ENCODE results near the gene PRIM1. TPM values are rescaled to one million over a fixed set of nuclear protein-coding genes. Genes with fewer than 3 reads are reported as not detected.

The PRIM1 gene
- total and polyA plus RNA-seq, 2 of the 8 experiments (the other 6 are each of a cell fraction or from before 2014, with no cell fraction given) = 52.4 to 61.9 TPM

DNA sequence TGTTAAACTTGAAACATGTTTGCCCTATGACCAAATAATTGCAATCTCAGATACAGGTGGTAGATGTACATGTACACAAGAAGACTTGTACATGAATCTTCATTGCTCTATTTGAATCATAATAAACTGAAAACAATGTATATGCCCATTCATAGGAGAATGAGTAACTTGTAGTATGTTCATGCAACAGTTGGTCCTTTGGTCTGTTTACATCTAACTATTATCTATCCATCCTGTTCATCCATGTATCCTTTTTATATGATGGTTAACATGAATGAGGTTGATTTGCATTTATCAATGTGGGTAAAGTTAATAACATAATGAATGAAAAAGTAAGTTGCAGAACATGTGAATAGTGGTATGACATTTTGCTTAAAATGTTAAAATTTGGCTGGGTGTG, 48.1 kb upstream of the PRIM1 start:
- Histone ChIP-seq H2AK5ac (ENCODE audit: low read depth, low read length) (no peak overlapping the region), H3K4me1 (replicated peaks in 1 of 4; ENCODE audit: control insufficient read depth in 3 of 4, insufficient read depth in 4 of 4, low read length in 3 of 4) (no peaks in the 10 kb centered on the region; a peak in 1 of 7 replicates), H2BK5ac (ENCODE audit: low read depth, low read length) (no peak overlapping the region), H3K36me3 (ENCODE audit: control insufficient read depth in 2 of 4, insufficient read depth in 4 of 4, low read length in 3 of 4) (no peaks in the 10 kb centered on the region), H2BK120ac (replicated peaks; ENCODE audit: low read depth, low read length) (no peak overlapping the region), H3K9me3 (ENCODE audit: insufficient read depth in 2 of 2, low read depth in 1 of 2, low read length in 1 of 2) (no peaks in the 10 kb centered on the region; a peak in 1 of 4 replicates), H2BK15ac (ENCODE audit: low read length) (no peak overlapping the region), H3K4me3 (ENCODE audit: extremely low read depth in 1 of 4, insufficient read depth in 2 of 4, low read depth in 3 of 4, low read length in 4 of 4) (no peak overlapping the region), H3K79me1 (ENCODE audit: low read depth, low read length) (no peaks in the 10 kb centered on the region), H3K18ac (ENCODE audit: extremely low read depth, low read length) (no peak overlapping the region), H3K56ac (replicated peaks; ENCODE audit: insufficient read length, low read depth, low read length) (no peak overlapping the region), H3K79me2 (ENCODE audit: control insufficient read depth in 1 of 2, insufficient read depth in 2 of 2, low read length in 2 of 2) (no peaks in the 10 kb centered on the region), H3K27me3 (replicated peaks in 1 of 4; ENCODE audit: control insufficient read depth in 3 of 4, extremely low read depth in 1 of 4, insufficient read depth in 3 of 4, low read length in 3 of 4) (no peaks in the 10 kb centered on the region), H2BK12ac (ENCODE audit: low read depth, low read length) (no peak overlapping the region), H2BK20ac (ENCODE audit: low read length) (no peak overlapping the region), H4K5ac (ENCODE audit: insufficient read length, low read depth, low read length) (no peak overlapping the region), H3K4me2 (ENCODE audit: insufficient read depth in 1 of 2, low read depth in 2 of 2, low read length in 2 of 2) (no peak overlapping the region), H3K9ac (replicated peaks in 1 of 4; ENCODE audit: extremely low read depth in 1 of 4, low read depth in 3 of 4, low read length in 3 of 4) (no peak overlapping the region), H3K27ac (ENCODE audit: low read depth, low read length) (no peak overlapping the region), H3K4ac (replicated peaks; ENCODE audit: insufficient read length, low read depth, low read length) (no peak overlapping the region), H3K23me2 (ENCODE audit: low read depth, low read length) (no peaks in the 10 kb centered on the region), H4K20me1 (replicated peaks in 1 of 2; ENCODE audit: control insufficient read depth in 1 of 2, insufficient read depth in 2 of 2, low read length in 2 of 2) (no peaks in the 10 kb centered on the region), H2AFZ (ENCODE audit: low read length) (no peak overlapping the region), H3K14ac (ENCODE audit: insufficient read length) (no peak overlapping the region), H4K8ac (ENCODE audit: extremely low read depth, insufficient read depth, low read length) (no peak overlapping the region), H3K23ac (ENCODE audit: insufficient read length) (no peak overlapping the region), H4K91ac (replicated peaks; ENCODE audit: insufficient read length, low read length) (no peak overlapping the region)
- no peak for FAIRE-seq
- ChIA-PET CTCF (ENCODE audit: partially characterized antibody) (interaction anchor here (0.8 kb wide), 1 partner anchor 36 kb away, joined by 3 read pairs; no protein-coding TSS in a partner anchor), POLR2A (ENCODE audit: partially characterized antibody) (no interaction called here)
- no peak for DNase-seq (ENCODE audit: low read depth in 1 of 2, low spot score in 2 of 2)
- no peak for TF ChIP-seq GTF2F1 (IDR thresholded peaks at IDR 0.05; ENCODE audit: borderline replicate concordance, low read depth, low read length)
